ENCODE measurements around the gene RSPH6A. TPM values are rescaled to one million over a fixed set of nuclear protein-coding genes. Genes with fewer than 3 reads are reported as not detected.

Gene RSPH6A
- total and polyA plus RNA-seq, 7 experiments from 2014 or later: 0.20 to 0.78 (median 0.56) TPM; not detected in 2

GRCh38 chr19:45767881-45768654, 47.0 kb downstream of the RSPH6A start:
- CTCF ChIA-PET: interaction anchor here (0.6 to 4.8 kb wide), 7 partner anchors 17 to 1716 kb away, joined by 3 to 99 read pairs (median 5); partner anchors contain the start of genes KPTN and SYMPK
- ATAC-seq: no peak
- Histone ChIP-seq H3K27me3 (ENCODE audit: control insufficient read depth in 2 of 2, insufficient read depth in 2 of 2, low read length in 2 of 2) (no peaks in the 10 kb centered on the region), H3K36me3 (ENCODE audit: control insufficient read depth in 2 of 3, insufficient read depth in 3 of 3, low read length in 3 of 3) (no peaks in the 10 kb centered on the region), H3K27ac (ENCODE audit: low read depth, low read length) (no peak overlapping the region), H3K4me1 (ENCODE audit: control insufficient read depth in 2 of 2, insufficient read depth in 2 of 2, low read length in 2 of 2) (peaks cover 9 to 13% of the 10 kb centered on the region in 2 donors), H3K4me3 (ENCODE audit: low read length) (peak overlapping the region; percentile 56), H3K9me3 (ENCODE audit: control insufficient read depth in 2 of 3, low read length in 3 of 3) (no peaks in the 10 kb centered on the region)
- Mint-ChIP-seq H3K4me3 (peak overlapping the region; percentile 59 to 92 (median 75)), H3K27me3 (peaks cover 0 to 35% (median 7%) of the 10 kb centered on the region in 5 donors), H3K9me3 (no peaks in the 10 kb centered on the region), H3K4me1 (peaks cover 0 to 16% (median 8%) of the 10 kb centered on the region in 7 donors), H3K27ac (no peak overlapping the region), H3K36me3 (no peaks in the 10 kb centered on the region)
- intact Hi-C loops (cut with micrococcal nuclease): loop anchor here in 1 of 2 donors (5.0 to 10.0 kb wide), 2 partner anchors 51 to 227 kb away; partner anchors contain the start of gene CCDC61
- POLR2A ChIA-PET: interaction anchor here (1.1 to 2.8 kb wide), 6 partner anchors 11 to 51 kb away, joined by 3 to 10 read pairs (median 4); partner anchors contain the start of gene DMWD
- peak in 2 of 9 donors; percentile 31 to 62 for DNase-seq

- Mint-ChIP-seq H3K27me3 (peaks cover 0 to 35% (median 7%) of the 10 kb centered on the region in 5 donors), H3K4me1 (peaks cover 0 to 16% (median 8%) of the 10 kb centered on the region in 7 donors), H3K4me3 (peak overlapping the region; percentile 10 to 92 (median 38)), H3K36me3 (no peaks in the 10 kb centered on the region), H3K9me3 (no peaks in the 10 kb centered on the region), H3K27ac (no peak overlapping the region)
- intact Hi-C loops (cut with micrococcal nuclease): loop anchor here in 1 of 2 donors (5.0 to 10.0 kb wide), 2 partner anchors 50 to 227 kb away; partner anchors contain the start of gene CCDC61
- no peak overlapping the region for H3K27ac ChIP-seq (ENCODE audit: low read depth, low read length)
- CTCF ChIA-PET: interaction anchor here (0.6 to 4.8 kb wide), 3 partner anchors 32 to 1717 kb away, joined by 3 to 99 read pairs (median 6); partner anchors contain the start of gene KPTN
- no peaks in the 10 kb centered on the region for H3K27me3 ChIP-seq (ENCODE audit: control insufficient read depth in 2 of 2, insufficient read depth in 2 of 2, low read length in 2 of 2)
- POLR2A ChIA-PET: interaction anchor here (1.1 to 1.5 kb wide), 2 partner anchors 23 to 36 kb away, joined by 3 to 4 read pairs; no protein-coding TSS in a partner anchor
- DNase-seq: no peak
- H3K4me3 ChIP-seq (ENCODE audit: low read length): no peak overlapping the region
- no peaks in the 10 kb centered on the region for H3K9me3 ChIP-seq (ENCODE audit: control insufficient read depth in 2 of 3, low read length in 3 of 3)
- no peak for ATAC-seq
- peaks cover 9 to 13% of the 10 kb centered on the region in 2 donors for H3K4me1 ChIP-seq (ENCODE audit: control insufficient read depth in 2 of 2, insufficient read depth in 2 of 2, low read length in 2 of 2)
- no peaks in the 10 kb centered on the region for H3K36me3 ChIP-seq (ENCODE audit: control insufficient read depth in 2 of 3, insufficient read depth in 3 of 3, low read length in 3 of 3)
These were observed 47.7 kb downstream of the RSPH6A start for GRCh38 chr19:45767410-45767880.

DNA sequence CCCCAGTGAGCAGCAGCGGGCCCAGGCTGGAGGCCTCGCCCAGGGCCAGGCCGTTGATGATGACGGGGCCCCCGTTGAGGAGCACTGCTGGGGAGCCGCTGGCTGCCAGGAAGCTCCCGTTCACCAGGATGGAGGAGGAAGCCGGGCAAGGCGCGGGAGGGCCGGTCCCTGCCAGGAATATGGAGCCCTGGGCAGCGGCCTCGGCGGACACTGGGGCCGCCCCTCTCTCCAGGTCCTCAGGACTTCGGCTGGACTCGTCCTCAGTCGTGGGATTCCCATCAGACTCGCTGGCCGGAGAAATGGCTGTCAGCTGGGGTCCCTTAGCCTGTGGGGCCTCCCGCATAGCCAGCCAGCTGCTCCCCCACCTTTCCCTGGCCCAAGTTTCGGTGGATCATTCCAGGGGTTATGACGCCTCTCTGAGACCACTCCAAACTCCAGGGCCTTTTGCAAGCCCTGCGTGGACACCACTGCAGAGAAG, 48.2 kb downstream of the RSPH6A start:
- H3K4me3 Mint-ChIP-seq: peak overlapping the region in 9 of 10 donors; percentile 25 to 92 (median 33)
- DNase-seq: no peak
- no peaks in the 10 kb centered on the region for H3K27me3 ChIP-seq (ENCODE audit: control insufficient read depth in 2 of 2, insufficient read depth in 2 of 2, low read length in 2 of 2)

DNA sequence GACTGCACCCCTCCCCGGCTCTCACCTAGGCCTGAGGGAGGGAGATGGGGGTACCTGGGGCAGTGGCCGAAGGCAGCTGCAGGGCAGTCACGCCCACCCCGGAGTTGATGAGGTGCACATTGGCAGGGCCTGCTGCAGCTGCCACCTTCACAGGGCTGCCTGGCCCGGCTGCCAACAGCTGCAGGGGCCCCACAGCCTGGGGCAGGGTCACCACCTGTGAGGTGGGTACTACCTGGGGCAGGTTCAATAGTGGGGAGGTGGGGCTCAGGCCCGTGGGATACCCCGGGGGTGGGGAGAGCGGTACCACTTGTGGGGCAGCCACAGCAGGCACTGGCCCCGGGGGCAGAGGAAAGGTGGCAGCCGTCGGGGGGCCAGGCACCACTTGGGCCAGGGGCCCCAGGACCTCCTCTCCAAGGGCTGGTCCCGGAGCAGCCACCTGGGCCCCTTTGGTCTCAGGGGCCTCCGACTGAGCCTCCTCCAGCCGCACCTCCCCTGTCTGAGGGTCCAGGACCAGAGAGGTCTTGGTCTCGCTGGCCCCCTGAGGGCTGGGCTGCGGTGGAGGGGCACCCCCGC, 48.7 kb downstream of the RSPH6A start:
- no peaks in the 10 kb centered on the region for H3K9me3 ChIP-seq (ENCODE audit: control insufficient read depth in 2 of 3, low read length in 3 of 3)
- no peak overlapping the region for H3K27ac ChIP-seq (ENCODE audit: low read depth, low read length)
- peaks cover 9 to 13% of the 10 kb centered on the region in 2 donors for H3K4me1 ChIP-seq (ENCODE audit: control insufficient read depth in 2 of 2, insufficient read depth in 2 of 2, low read length in 2 of 2)
- DNase-seq (no peak), ATAC-seq (no peak)
- H3K4me3 ChIP-seq (ENCODE audit: low read length): no peak overlapping the region
- Mint-ChIP-seq H3K27me3 (peaks cover 0 to 30% (median 6%) of the 10 kb centered on the region in 5 donors), H3K4me1 (peaks cover 0 to 13% (median 4%) of the 10 kb centered on the region in 7 donors), H3K36me3 (no peaks in the 10 kb centered on the region), H3K9me3 (no peaks in the 10 kb centered on the region), H3K27ac (no peak overlapping the region), H3K4me3 (peak overlapping the region in 1 of 10 donors; percentile 92)
- no peaks in the 10 kb centered on the region for H3K27me3 ChIP-seq (ENCODE audit: control insufficient read depth in 2 of 2, insufficient read depth in 2 of 2, low read length in 2 of 2)
- intact Hi-C loops (cut with micrococcal nuclease): loop anchor here in 1 of 2 donors (5.0 to 10.0 kb wide), 2 partner anchors 49 to 228 kb away; partner anchors contain the start of gene CCDC61
- ChIA-PET POLR2A (no interaction called here), CTCF (interaction anchor here (4.8 kb wide), 1 partner anchor 33 kb away, joined by 99 read pairs; no protein-coding TSS in a partner anchor)
- no peaks in the 10 kb centered on the region for H3K36me3 ChIP-seq (ENCODE audit: control insufficient read depth in 2 of 3, insufficient read depth in 3 of 3, low read length in 3 of 3)

More for the DNA sequence above, 48.2 kb downstream of the RSPH6A start:
- Mint-ChIP-seq H3K36me3 (no peaks in the 10 kb centered on the region), H3K9me3 (no peaks in the 10 kb centered on the region), H3K27me3 (peaks cover 0 to 33% (median 6%) of the 10 kb centered on the region in 5 donors), H3K4me1 (peaks cover 0 to 13% (median 4%) of the 10 kb centered on the region in 7 donors), H3K27ac (no peak overlapping the region)
- peaks cover 9 to 13% of the 10 kb centered on the region in 2 donors for H3K4me1 ChIP-seq (ENCODE audit: control insufficient read depth in 2 of 2, insufficient read depth in 2 of 2, low read length in 2 of 2)
- H3K4me3 ChIP-seq (ENCODE audit: low read length): no peak overlapping the region
- ChIA-PET CTCF (interaction anchor here (4.8 kb wide), 1 partner anchor 32 kb away, joined by 99 read pairs; no protein-coding TSS in a partner anchor), POLR2A (interaction anchor here (1.1 kb wide), 1 partner anchor 23 kb away, joined by 4 read pairs; no protein-coding TSS in a partner anchor)
- no peak overlapping the region for H3K27ac ChIP-seq (ENCODE audit: low read depth, low read length)
- no peaks in the 10 kb centered on the region for H3K9me3 ChIP-seq (ENCODE audit: control insufficient read depth in 2 of 3, low read length in 3 of 3)
- no peaks in the 10 kb centered on the region for H3K36me3 ChIP-seq (ENCODE audit: control insufficient read depth in 2 of 3, insufficient read depth in 3 of 3, low read length in 3 of 3)
- no peak for ATAC-seq
- intact Hi-C loops (cut with micrococcal nuclease): loop anchor here in 1 of 2 donors (5.0 to 10.0 kb wide), 2 partner anchors 50 to 228 kb away; partner anchors contain the start of gene CCDC61

- ChIA-PET POLR2A (no interaction called here), CTCF (no interaction called here)
- Mint-ChIP-seq H3K4me1 (peaks cover 0 to 9% (median 4%) of the 10 kb centered on the region in 7 donors), H3K4me3 (peak overlapping the region in 1 of 10 donors; percentile 68), H3K27me3 (peaks cover 0 to 26% (median 6%) of the 10 kb centered on the region in 5 donors), H3K36me3 (no peaks in the 10 kb centered on the region), H3K27ac (no peak overlapping the region), H3K9me3 (no peaks in the 10 kb centered on the region)
- no peaks in the 10 kb centered on the region for H3K36me3 ChIP-seq (ENCODE audit: control insufficient read depth in 2 of 3, insufficient read depth in 3 of 3, low read length in 3 of 3)
- H3K4me1 ChIP-seq (ENCODE audit: control insufficient read depth in 2 of 2, insufficient read depth in 2 of 2, low read length in 2 of 2): peaks cover 8 to 9% of the 10 kb centered on the region in 2 donors
- ATAC-seq (no peak), DNase-seq (no peak)
- H3K4me3 ChIP-seq (ENCODE audit: low read length): no peak overlapping the region
- intact Hi-C loops (cut with micrococcal nuclease): loop anchor here in 1 of 2 donors (5.0 to 10.0 kb wide), 2 partner anchors 48 to 229 kb away; partner anchors contain the start of gene CCDC61
- H3K9me3 ChIP-seq (ENCODE audit: control insufficient read depth in 2 of 3, low read length in 3 of 3): no peaks in the 10 kb centered on the region
- no peak overlapping the region for H3K27ac ChIP-seq (ENCODE audit: low read depth, low read length)
- no peaks in the 10 kb centered on the region for H3K27me3 ChIP-seq (ENCODE audit: control insufficient read depth in 2 of 2, insufficient read depth in 2 of 2, low read length in 2 of 2)
These were observed 49.3 kb downstream of the RSPH6A start for GRCh38 chr19:45765702-45766295.

Data from naive thymus-derived CD4-positive, alpha-beta T cell (primary cell).